ENCODE data around the gene TAF4.
"Not testable (repeated sequence)": the region's sequence is repeated elsewhere in the genome, so short reads cannot be mapped to it uniquely, and the experiment has no call there.

Gene TAF4

DNA sequence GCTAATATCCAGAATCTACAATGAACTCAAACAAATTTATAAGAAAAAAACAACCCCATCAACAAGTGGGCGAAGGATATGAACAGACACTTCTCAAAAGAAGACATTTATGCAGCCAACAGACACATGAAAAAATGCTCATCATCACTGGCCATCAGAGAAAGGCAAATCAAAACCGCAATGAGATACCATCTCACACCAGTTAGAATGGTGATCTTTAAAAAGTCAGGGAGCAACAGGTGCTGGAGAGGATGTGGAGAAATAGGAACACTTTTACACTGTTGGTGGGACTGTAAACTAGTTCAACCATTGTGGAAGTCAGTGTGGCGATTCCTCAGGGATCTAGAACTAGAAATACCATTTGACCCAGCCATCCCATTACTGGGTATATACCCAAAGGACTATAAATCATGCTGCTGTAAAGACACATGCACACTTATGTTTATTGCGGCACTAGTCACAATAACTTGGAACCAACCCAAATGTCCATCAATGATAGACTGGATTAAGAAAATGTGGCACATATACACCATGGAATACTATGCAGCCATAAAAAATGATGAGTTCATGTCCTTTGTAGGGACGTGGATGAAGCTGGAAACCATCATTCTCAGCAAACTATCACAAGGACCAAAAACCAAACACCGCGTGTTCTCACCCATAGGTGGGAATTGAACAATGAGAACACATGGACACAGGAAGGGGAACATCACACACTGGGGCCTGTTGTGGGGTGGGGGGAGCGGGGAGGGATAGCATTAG, 6.2 kb upstream of the TAF4 start:
- DNase-seq, result not testable (repeated sequence)

GRCh38 chr20:62069741-62070216, 4.1 kb upstream of the TAF4 start:
- no peak for DNase-seq

GRCh38 chr20:62068997-62069396, 3.3 kb upstream of the TAF4 start:
- no peak for DNase-seq

GRCh38 chr20:62067547-62068260, 2.0 kb upstream of the TAF4 start:
- DNase-seq, result no peak

GRCh38 chr20:62066983-62067433, 1.3 kb upstream of the TAF4 start:
- no peak for DNase-seq

GRCh38 chr20:62066339-62066982, 780 bp upstream of the TAF4 start:
- no peak for DNase-seq

- no peak for DNase-seq
Measured at GRCh38 chr20:62064770-62065673, 659 bp downstream of the TAF4 start.

GRCh38 chr20:62063981-62064769, 1.5 kb downstream of the TAF4 start:
- DNase-seq, result no peak

DNA sequence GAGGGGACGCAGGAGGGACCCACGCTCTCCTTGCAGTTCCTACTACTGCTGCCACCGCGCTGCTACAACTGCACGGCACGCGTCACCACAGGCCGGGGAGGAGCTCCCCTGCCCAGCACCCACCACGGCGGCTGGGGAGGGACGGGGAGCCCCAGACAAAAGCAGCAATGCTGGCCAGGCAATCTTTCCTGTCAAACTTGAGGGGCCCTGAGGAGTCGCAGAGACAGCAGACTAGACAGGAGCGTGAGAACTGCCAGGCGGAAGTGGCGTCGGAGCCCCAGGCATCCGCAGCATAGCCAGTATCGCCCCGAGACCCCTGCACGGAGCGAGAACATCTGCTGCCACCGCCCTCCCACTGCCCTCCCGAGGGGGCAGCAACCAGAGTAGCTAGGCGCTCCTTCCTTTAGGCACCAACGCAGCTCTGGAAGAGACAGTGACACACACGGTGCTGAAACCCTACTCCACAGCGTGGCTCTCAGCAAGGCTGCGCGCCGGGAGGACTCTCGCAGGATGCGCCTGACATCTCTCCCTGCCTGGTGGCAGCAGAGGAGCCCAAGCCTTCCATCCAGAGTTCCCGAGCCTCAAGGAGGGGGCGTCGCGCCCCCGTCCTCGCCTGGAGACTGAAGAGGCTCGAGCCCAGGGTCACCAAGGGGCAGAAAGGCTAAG, 2.2 kb downstream of the TAF4 start:
- DNase-seq, result no peak

GRCh38 chr20:62062661-62063314, 2.9 kb downstream of the TAF4 start:
- no peak for DNase-seq

GRCh38 chr20:62061851-62062423, 3.7 kb downstream of the TAF4 start:
- DNase-seq, result no peak

DNA sequence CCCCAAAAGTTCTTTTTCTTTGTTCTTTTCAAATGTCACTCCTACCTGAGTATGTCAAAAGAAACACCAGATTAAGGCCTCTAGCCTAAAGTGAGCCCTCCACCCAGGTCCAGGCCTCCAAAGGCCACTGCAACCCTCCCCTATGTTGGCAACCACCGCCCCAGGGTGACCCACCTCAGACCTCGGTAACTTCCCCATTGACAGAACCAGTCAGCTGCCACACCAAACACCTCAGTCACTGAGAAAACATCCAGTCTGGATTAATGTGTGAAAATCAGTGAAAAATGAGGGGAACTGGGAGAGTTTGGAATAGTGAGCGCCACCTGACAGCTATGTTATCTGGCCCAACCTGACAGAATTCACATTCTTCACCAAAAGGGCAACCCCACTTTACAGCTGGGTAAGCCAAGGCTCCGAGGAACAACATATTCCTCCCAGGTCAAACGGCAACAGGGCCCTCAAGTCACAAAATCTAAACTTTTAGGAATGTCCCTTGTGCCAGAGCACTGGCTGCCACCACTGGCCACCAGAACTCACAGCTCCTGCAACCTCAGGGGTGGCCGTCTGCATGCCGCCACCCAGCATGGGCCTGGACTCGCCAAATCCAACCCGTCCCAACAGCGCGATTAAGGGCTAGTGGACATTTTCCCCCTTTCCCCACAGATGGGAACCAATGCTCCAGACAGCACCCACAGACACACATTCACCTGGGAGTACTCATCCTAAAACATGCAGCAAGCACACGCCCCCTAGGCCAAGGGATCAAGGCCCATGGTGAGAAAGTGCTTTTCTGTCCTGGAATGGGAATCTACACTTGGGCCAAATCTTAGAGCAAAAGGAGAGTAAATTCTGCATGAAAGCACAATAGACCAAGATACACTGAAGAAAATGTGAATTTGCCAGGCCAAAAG, 4.8 kb downstream of the TAF4 start:
- DNase-seq, result no peak

DNA sequence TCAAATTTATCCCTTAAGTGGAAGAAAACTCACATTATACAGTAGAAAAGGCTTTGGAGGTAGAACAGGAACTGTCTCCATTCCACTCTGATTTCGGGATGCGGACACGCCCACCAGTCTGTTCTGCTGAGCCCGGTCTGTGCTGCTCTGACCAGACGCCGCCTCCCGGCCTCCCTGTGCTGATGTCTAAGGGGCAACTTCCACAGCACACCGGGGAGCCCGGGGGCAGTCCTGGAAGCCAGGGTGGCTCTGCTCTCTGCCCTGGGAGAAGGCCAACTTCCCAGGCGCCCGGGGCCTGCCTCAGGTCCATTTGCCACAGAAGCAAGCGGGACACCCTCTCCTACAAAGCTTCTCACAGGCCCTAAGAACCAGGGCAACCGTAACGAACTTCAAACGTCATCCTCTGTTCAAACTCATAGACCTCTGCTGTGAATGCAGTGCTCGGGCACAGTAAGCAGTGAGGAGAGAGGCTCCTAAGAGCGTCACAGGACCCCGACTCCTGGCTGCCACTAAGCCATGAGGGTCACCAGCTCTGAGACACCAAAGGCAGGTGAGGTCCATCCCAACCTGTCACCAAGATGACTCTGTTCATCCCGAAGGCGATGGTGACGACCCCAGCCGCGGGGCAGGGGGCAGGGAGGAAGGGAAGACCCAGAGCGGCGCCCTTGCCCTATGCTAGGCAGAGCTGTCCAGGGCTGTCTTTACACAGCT, 5.6 kb downstream of the TAF4 start:
- DNase-seq, result no peak

DNA sequence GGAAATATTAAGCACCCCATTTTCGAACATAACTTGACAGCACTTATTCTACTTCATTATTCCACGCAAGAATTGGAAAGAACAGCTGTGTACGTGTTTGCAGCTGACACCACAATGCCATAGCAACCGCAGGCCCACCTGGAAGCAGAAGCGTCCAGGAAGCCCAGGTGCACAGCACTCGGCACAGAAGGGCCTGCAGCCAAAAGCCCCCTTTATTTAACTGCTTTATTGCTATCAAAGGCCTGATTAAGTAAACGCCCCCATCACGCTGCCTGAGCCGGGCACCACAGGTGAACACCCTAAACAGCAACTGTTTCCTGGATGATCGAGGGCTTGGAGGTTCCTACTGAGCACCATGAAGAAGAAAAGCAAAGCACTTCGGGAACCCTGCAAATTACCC, 6.3 kb downstream of the TAF4 start:
- no peak for DNase-seq

- no peak for DNase-seq
Measured at GRCh38 chr20:62058941-62059340, 6.7 kb downstream of the TAF4 start.

DNA sequence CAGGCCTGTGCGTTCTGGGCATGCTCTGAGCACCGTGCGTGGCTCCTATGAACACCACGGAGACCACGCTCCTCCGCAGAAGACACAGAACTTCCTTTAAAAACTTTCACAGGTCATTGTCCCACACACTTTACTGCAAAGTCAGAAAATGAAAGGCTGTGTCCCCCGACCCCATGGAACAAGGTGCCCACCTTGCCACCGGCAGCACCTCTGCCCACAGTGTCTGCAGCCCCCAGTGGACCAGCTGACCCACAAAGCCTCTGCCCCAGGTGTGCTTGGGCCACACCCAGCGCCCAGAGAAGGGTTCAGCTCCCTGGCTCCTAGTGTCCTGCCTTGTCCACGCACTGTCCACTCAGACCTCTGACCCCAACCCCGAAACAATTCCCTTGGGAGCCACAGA, 8.7 kb downstream of the TAF4 start:
- DNase-seq, result no peak

- no peak for DNase-seq
Measured at GRCh38 chr20:62056377-62056776, 9.3 kb downstream of the TAF4 start.

DNA sequence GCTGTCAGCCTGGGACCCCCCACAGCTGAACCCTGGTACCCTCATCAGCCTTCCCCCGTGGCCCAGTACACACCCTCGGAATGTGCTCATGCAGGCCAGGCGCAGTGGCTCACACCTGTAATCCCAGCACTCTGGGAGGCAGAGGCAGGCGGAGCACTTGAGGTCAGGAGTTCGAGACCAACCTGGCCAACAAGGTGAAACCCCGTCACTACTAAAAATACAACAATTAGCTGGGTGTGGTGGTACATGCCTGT, 9.9 kb downstream of the TAF4 start:
- DNase-seq, result not testable (repeated sequence)

Data from T1000 (cell line).